Right lobe of liver (tissue), 6 donors: ENCODE measurements around the gene NSMCE3. TPM values are rescaled to one million over a fixed set of nuclear protein-coding genes. Genes with fewer than 3 reads are reported as not detected.

Experiments
- ATAC-seq, 4 donors: fragments of 200-7000 bp; cut with Tn5 transposase; one replicate each; pipeline ENCODE4 v1.9.1; 2020; ENCODE audit warnings: mild to moderate bottlenecking in 4 of 4, moderate library complexity in 4 of 4
- DNase-seq, 3 donors: peaks; one replicate each; pipeline ENCODE4 v3.0.0-alpha.2; 2020
- H3K27ac ChIP-seq, 3 donors: fragments of 200-600 bp; one replicate each; pipeline ENCODE4 v1.8.0; 2022
- H3K27me3 ChIP-seq, 2 donors: fragments of 200-600 bp; one replicate each; pipeline ENCODE4 v1.8.0; 2022
- H3K36me3 ChIP-seq, 4 donors: fragments of 200-600 bp; sonication (generic) in 1 of 4; one replicate each; pipeline versions ENCODE4 v1.5.1 to v1.8.0; 2017 to 2022; ENCODE audit warnings: control low read depth in 1 of 4
- H3K4me1 ChIP-seq, 4 donors: fragments of 200-600 bp; sonication (generic) in 1 of 4; one replicate each; pipeline versions ENCODE4 v1.5.1 to v1.8.0; 2017 to 2022; ENCODE audit warnings: control low read depth in 1 of 4
- H3K4me3 ChIP-seq, 3 donors: fragments of 200-600 bp; one replicate each; pipeline ENCODE4 v1.8.0; 2022
- H3K9me3 ChIP-seq, 4 donors: fragments of 200-600 bp; sonication (generic) in 1 of 4; one replicate each; pipeline versions ENCODE4 v1.5.1 to v1.8.0; 2017 to 2022; ENCODE audit warnings: control low read depth in 1 of 4
- CTCF ChIP-seq, 4 donors: fragments of 200-600 bp in 3 of 4; fragments of 450-650 bp in 1 of 4; IDR thresholded peaks; one replicate each; pipeline versions ENCODE4 v1.5.1 to v1.8.0; 2016 to 2022; ENCODE audit warnings: antibody characterized with exemption in 4 of 4, mild to moderate bottlenecking in 2 of 4
- POLR2A ChIP-seq: fragments of 450-650 bp; IDR thresholded peaks from one replicate; pipeline ENCODE4 v1.6.1; 2017; ENCODE audit warnings: antibody characterized with exemption, mild to moderate bottlenecking
- WGBS: methylation state at CpG from one replicate; pipeline ENCODE4 v1.1.6; 2018; ENCODE audit warnings: low coverage, low lambda C conversion rate; ENCODE audit not compliant: insufficient coverage; ENCODE audit errors: missing lambda C conversion rate; 5-methylcytosine and 5-hydroxymethylcytosine counted together
- intact Hi-C, 2 donors: fragments of 100-400 bp; cut with DNase I; formaldehyde crosslinking; loops; one replicate each; pipeline versions ENCODE4 v1.11.2 to v1.14.1; 2022
- total RNA-seq, 6 experiments: library from RNA; depleted of rRNA in 2 of 6; stranded (reverse); fragments of >200 nt in 2 of 6; fragmentation: NEBNext Ultra II Directional in 3 of 6; extraction: Animal tissue kit (Norgen Biotek cat#: 25700) in 3 of 6; gene quantifications; one replicate each; pipeline versions ENCODE4 v1.1.0 to v1.2.4, GENCODE V29; 2016 to 2023
- donor health status: DM: no; HTN: yes; CAD: no.
- donor health status: DM: no; HTN: no; CAD: no.
- donor health status: DM: no; HTN: no; CAD: no.
- donor health status: DM: no; HTN: yes; CAD: no.
- donor health status: DM: no; HTN: yes; CAD: no.

The NSMCE3 gene
- total RNA-seq, 6 experiments from 2014 or later: 2.2 to 4.4 (median 3.1) TPM

- ATAC-seq (no peak), DNase-seq (no peak)
- Histone ChIP-seq H3K4me3 (no peak overlapping the region), H3K4me1 (no peaks in the 10 kb centered on the region), H3K27ac (no peak overlapping the region), H3K36me3 (no peaks in the 10 kb centered on the region), H3K9me3 (no peaks in the 10 kb centered on the region), H3K27me3 (no peaks in the 10 kb centered on the region)
- intact Hi-C loops: no loop called here
- no peak for TF ChIP-seq CTCF (IDR thresholded peaks at IDR 0.05)
- TF ChIP-seq POLR2A: no peak
- WGBS: 100% methylated on average over 1 of the region's 4 CpGs
Observed at GRCh38 chr15:29244123-29244522, 25.5 kb downstream of the NSMCE3 start.

GRCh38 chr15:29242456-29243242, 27.0 kb downstream of the NSMCE3 start:
- ATAC-seq: no peak
- WGBS: 64% methylated on average over 12 of the region's 16 CpGs
- TF ChIP-seq CTCF (IDR thresholded peaks at IDR 0.05): no peak
- no peak for TF ChIP-seq POLR2A
- H3K9me3 ChIP-seq: no peaks in the 10 kb centered on the region
- H3K4me1 ChIP-seq: no peaks in the 10 kb centered on the region
- intact Hi-C loops: no loop called here
- DNase-seq: no peak
- H3K36me3 ChIP-seq: no peaks in the 10 kb centered on the region
- no peak overlapping the region for H3K27ac ChIP-seq
- no peak overlapping the region for H3K4me3 ChIP-seq
- H3K27me3 ChIP-seq: no peaks in the 10 kb centered on the region

GRCh38 chr15:29241207-29241606, 28.4 kb downstream of the NSMCE3 start:
- no peaks in the 10 kb centered on the region for H3K36me3 ChIP-seq
- intact Hi-C loops: no loop called here
- no peak for DNase-seq
- H3K27me3 ChIP-seq: no peaks in the 10 kb centered on the region
- no peak overlapping the region for H3K27ac ChIP-seq
- H3K9me3 ChIP-seq: no peaks in the 10 kb centered on the region
- TF ChIP-seq POLR2A (no peak), CTCF (IDR thresholded peaks at IDR 0.05) (no peak)
- no peak for ATAC-seq
- H3K4me1 ChIP-seq: no peaks in the 10 kb centered on the region
- 100% methylated on average over 1 of the region's 1 CpG for WGBS
- H3K4me3 ChIP-seq: no peak overlapping the region

- intact Hi-C loops: no loop called here
- TF ChIP-seq POLR2A: no peak
- no peak for TF ChIP-seq CTCF (IDR thresholded peaks at IDR 0.05)
- Histone ChIP-seq H3K27me3 (no peaks in the 10 kb centered on the region), H3K4me1 (no peaks in the 10 kb centered on the region), H3K4me3 (no peak overlapping the region), H3K36me3 (no peaks in the 10 kb centered on the region), H3K27ac (no peak overlapping the region), H3K9me3 (no peaks in the 10 kb centered on the region)
- WGBS: 33% methylated on average over 3 of the region's 3 CpGs
- DNase-seq (no peak), ATAC-seq (no peak)
Observed at GRCh38 chr15:29239395-29239794, 30.2 kb downstream of the NSMCE3 start.
